ENCODE data around the gene ZNHIT6. TPM values are rescaled to one million over a fixed set of nuclear protein-coding genes. Genes with fewer than 3 reads are reported as not detected.
"Not testable (repeated sequence)": the region's sequence is repeated elsewhere in the genome, so short reads cannot be mapped to it uniquely, and the experiment has no call there.

The ZNHIT6 gene
- 10 to 100 TPM in 1 of 2 donors, 1 to 10 TPM in 1; 8.3 to 13.3 TPM for total RNA-seq
- long read RNA-seq, partial matches to known transcripts, result 0 of 3 reads
- long read RNA-seq, other reads (novel, unspliced or antisense), result 0 of 3 reads

- ATAC-seq, result peak; percentile 97
- peak; percentile 93 for DNase-seq
- intact Hi-C loops (cut with DNase I), result no loop called here
These were observed at the start of gene ZNHIT6 for GRCh38 chr1:85707990-85708828. ZNHIT6 (minus strand) TSS chr1:85708433; CDS start chr1:85708284, 149 bp downstream.

GRCh38 chr1:85756864-85757263 lies 48.6 kb upstream of the ZNHIT6 start:
- ATAC-seq, result no peak
- intact Hi-C loops (cut with DNase I), result no loop called here
- DNase-seq, result no peak

GRCh38 chr1:85748120-85748519 lies 39.9 kb upstream of the ZNHIT6 start:
- no peak for ATAC-seq
- DNase-seq, result no peak
- intact Hi-C loops (cut with DNase I), result no loop called here

- no peak for ATAC-seq
- no peak for DNase-seq
- intact Hi-C loops (cut with DNase I), result no loop called here
These were observed 38.5 kb upstream of the ZNHIT6 start for GRCh38 chr1:85746777-85747176.

GRCh38 chr1:85743814-85744213 lies 35.6 kb upstream of the ZNHIT6 start:
- intact Hi-C loops (cut with DNase I), result no loop called here
- ATAC-seq (no peak), DNase-seq (no peak)

- no peak for ATAC-seq
These were observed 26.7 kb upstream of the ZNHIT6 start for GRCh38 chr1:85734931-85735330.

GRCh38 chr1:85718678-85719340 lies 10.6 kb upstream of the ZNHIT6 start:
- DNase-seq (no peak), ATAC-seq (no peak)
- intact Hi-C loops (cut with DNase I), result no loop called here

More at GRCh38 chr1:85734931-85735330, 26.7 kb upstream of the ZNHIT6 start:
- intact Hi-C loops (cut with DNase I), result no loop called here
- no peak for DNase-seq

- intact Hi-C loops (cut with DNase I); DNase-seq; ATAC-seq: not testable (repeated sequence)
These were observed 6.3 kb upstream of the ZNHIT6 start for GRCh38 chr1:85714418-85715114.

GRCh38 chr1:85708829-85709227 lies 595 bp upstream of the ZNHIT6 start:
- ATAC-seq (no peak), DNase-seq (no peak)
- intact Hi-C loops (cut with DNase I), result no loop called here

- ATAC-seq, result peak in 1 of 2 donors; percentile 56
- DNase-seq, result no peak
- intact Hi-C loops (cut with DNase I), result no loop called here
These were observed 805 bp downstream of the ZNHIT6 start for GRCh38 chr1:85707267-85707989.

GRCh38 chr1:85705940-85706339 lies 2.3 kb downstream of the ZNHIT6 start:
- intact Hi-C loops (cut with DNase I), result no loop called here
- no peak for DNase-seq
- ATAC-seq, result no peak

- intact Hi-C loops (cut with DNase I), result no loop called here
- ATAC-seq (no peak), DNase-seq (no peak)
These were observed 7.8 kb downstream of the ZNHIT6 start for GRCh38 chr1:85700422-85700821.

GRCh38 chr1:85697895-85698294 lies 10.3 kb downstream of the ZNHIT6 start:
- DNase-seq (no peak), ATAC-seq (peak in 1 of 2 donors; percentile 59)
- intact Hi-C loops (cut with DNase I), result no loop called here

GRCh38 chr1:85692730-85693314 lies 15.4 kb downstream of the ZNHIT6 start:
- no peak for DNase-seq
- intact Hi-C loops (cut with DNase I), result loop anchor here (5.0 kb wide), 3 partner anchors 111 to 386 kb away; partner anchors contain the start of gene CCN1 (in 1 of the 2)
- ATAC-seq, result no peak

GRCh38 chr1:85689775-85690404 lies 18.3 kb downstream of the ZNHIT6 start:
- ATAC-seq, result no peak
- DNase-seq, result no peak
- intact Hi-C loops (cut with DNase I), result loop anchor here (2.0 to 5.0 kb wide), 4 partner anchors 108 to 383 kb away; partner anchors contain the start of gene CCN1 (in 1 of the 2)

- intact Hi-C loops (cut with DNase I), result no loop called here
- ATAC-seq, result no peak
- DNase-seq, result no peak
These were observed 24.8 kb downstream of the ZNHIT6 start for GRCh38 chr1:85683292-85684025.

GRCh38 chr1:85681087-85681486 lies 27.1 kb downstream of the ZNHIT6 start:
- ATAC-seq (peak in 1 of 2 donors; percentile 78), DNase-seq (no peak)
- intact Hi-C loops (cut with DNase I), result no loop called here
